ENCODE data around the gene PLEKHN1. TPM values are rescaled to one million over a fixed set of nuclear protein-coding genes. Genes with fewer than 3 reads are reported as not detected.

The PLEKHN1 gene
- polyA plus RNA-seq, 1 of the 3 experiments (the other 2 are of a cell fraction), result not detected

- Histone ChIP-seq H3K27ac (ENCODE audit: low read depth in 2 of 2, low read length in 1 of 2) (no peak overlapping the region), H3F3A (replicated peaks; ENCODE audit: insufficient read depth) (no peaks in the 10 kb centered on the region), H3K4me1 (ENCODE audit: control insufficient read depth in 1 of 2, insufficient read depth in 2 of 2, low read depth in 1 of 2, low read length in 1 of 2) (peaks cover 0 to under 1% of the 10 kb centered on the region in 2 experiments; a peak in 1 of 4 replicates), H3K9me2 (no peaks in the 10 kb centered on the region), H3K27me3 (ENCODE audit: insufficient read depth) (no peaks in the 10 kb centered on the region), H3K4me2 (no peak overlapping the region), H3K4me3 (ENCODE audit: low read depth in 2 of 2, low read length in 1 of 2) (no peak overlapping the region), H3K36me3 (replicated peaks in 1 of 2; ENCODE audit: control insufficient read depth in 1 of 2, insufficient read depth in 2 of 2, low read length in 1 of 2) (peaks cover 0 to 97% of the 10 kb centered on the region in 2 experiments), H3K9me3 (no peaks in the 10 kb centered on the region), H2AFZ (ENCODE audit: low read depth) (no peak overlapping the region), H3K79me2 (ENCODE audit: insufficient read depth) (peaks cover 2% of the 10 kb centered on the region; the same call in 1 of the 2 replicates), H4K20me1 (ENCODE audit: insufficient read depth) (0 out of 2 replicates have a peak, but pooled peaks cover 11% of the 10 kb centered on the region), H3K9ac (no peak overlapping the region)
- no peak for DNase-seq
- POLR2A ChIA-PET, result no interaction called here
- CTCF ChIA-PET, result interaction anchor here (0.5 to 1.5 kb wide), 9 partner anchors 10 to 57 kb away, joined by 3 to 12 read pairs (median 3); no protein-coding TSS in a partner anchor
- TF ChIP-seq MAX (IDR thresholded peaks at IDR 0.05; ENCODE audit: low read depth), result no peak
- TF ChIP-seq TEAD4 (IDR thresholded peaks at IDR 0.05; ENCODE audit: borderline replicate concordance, insufficient read depth), result no peak
- TF ChIP-seq, protein P1, sequence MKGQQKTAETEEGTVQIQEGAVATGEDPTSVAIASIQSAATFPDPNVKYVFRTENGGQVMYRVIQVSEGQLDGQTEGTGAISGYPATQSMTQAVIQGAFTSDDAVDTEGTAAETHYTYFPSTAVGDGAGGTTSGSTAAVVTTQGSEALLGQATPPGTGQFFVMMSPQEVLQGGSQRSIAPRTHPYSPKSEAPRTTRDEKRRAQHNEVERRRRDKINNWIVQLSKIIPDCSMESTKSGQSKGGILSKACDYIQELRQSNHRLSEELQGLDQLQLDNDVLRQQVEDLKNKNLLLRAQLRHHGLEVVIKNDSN (IDR thresholded peaks at IDR 0.05; ENCODE audit: borderline replicate concordance, low read depth), result no peak
- TF ChIP-seq USF2 (IDR thresholded peaks at IDR 0.05; ENCODE audit: borderline replicate concordance, low read depth, low read length), result no peak
- TF ChIP-seq FOXJ3 (CRISPR knock-in tag; IDR thresholded peaks at IDR 0.05), result no peak
- no peak for TF ChIP-seq RXRA (IDR thresholded peaks at IDR 0.05; ENCODE audit: borderline replicate concordance, low read depth)
- TF ChIP-seq MEF2A (IDR thresholded peaks at IDR 0.05; ENCODE audit: borderline replicate concordance, low read depth), result no peak
- TF ChIP-seq RCOR1 (IDR thresholded peaks at IDR 0.05; ENCODE audit: low read length), result no peak
- TF ChIP-seq TAF1 (IDR thresholded peaks at IDR 0.05; ENCODE audit: borderline replicate concordance, low read depth, low read length), result no peak
- TF ChIP-seq JUND (IDR thresholded peaks at IDR 0.05), result no peak
- no peak for TF ChIP-seq NRF1 (IDR thresholded peaks at IDR 0.05; ENCODE audit: low read depth, low read length)
- TF ChIP-seq SMC3 (IDR thresholded peaks at IDR 0.05; ENCODE audit: low read depth, low read length), result no peak
- no peak for TF ChIP-seq GABPA (IDR thresholded peaks at IDR 0.05; ENCODE audit: low read depth)
- TF ChIP-seq EZH2phosphoT487 (IDR thresholded peaks at IDR 0.05; ENCODE audit: borderline replicate concordance, low read depth), result no peak
- TF ChIP-seq FOSL2 (IDR thresholded peaks at IDR 0.05; ENCODE audit: borderline replicate concordance, low read depth), result no peak
- TF ChIP-seq EP300 (IDR thresholded peaks at IDR 0.05; ENCODE audit: borderline replicate concordance in 1 of 2, low read depth in 1 of 2, low read length in 1 of 2), result no peak
- no peak for TF ChIP-seq RAD21 (IDR thresholded peaks at IDR 0.05; ENCODE audit: low read length)
- TF ChIP-seq RFX5 (IDR thresholded peaks at IDR 0.05; ENCODE audit: low read length), result no peak
- WGBS (ENCODE audit: low lambda C conversion rate), result 82% methylated on average over 2 of the region's 15 CpGs
These were observed 14.1 kb upstream of the PLEKHN1 start for GRCh38 chr1:952201-952600.

All from SK-N-SH (cell line).